Ureter (tissue), 1 donor: ENCODE data around the gene ACVRL1. TPM values are rescaled to one million over a fixed set of nuclear protein-coding genes. Genes with fewer than 3 reads are reported as not detected.

Source experiments
- DNase-seq: peaks from one replicate; pipeline ENCODE4 v3.0.0-alpha.2; 2020; ENCODE audit warnings: low spot score
- total RNA-seq: library from RNA; stranded (reverse); gene quantifications from one replicate; pipeline ENCODE4 v1.2.4, GENCODE V29; 2023
- donor health status: DM: yes; HTN: yes; CAD: no.

ACVRL1 gene
- total RNA-seq, 1 donor from 2014 or later: 46.8 TPM

GRCh38 chr12:51942056-51942455 is 34.8 kb downstream of the ACVRL1 start:
- no peak for DNase-seq

GRCh38 chr12:51942501-51943000 is 35.2 kb downstream of the ACVRL1 start:
- no peak for DNase-seq

- no peak for DNase-seq
Observed at GRCh38 chr12:51943346-51943745, 36.0 kb downstream of the ACVRL1 start.

DNA sequence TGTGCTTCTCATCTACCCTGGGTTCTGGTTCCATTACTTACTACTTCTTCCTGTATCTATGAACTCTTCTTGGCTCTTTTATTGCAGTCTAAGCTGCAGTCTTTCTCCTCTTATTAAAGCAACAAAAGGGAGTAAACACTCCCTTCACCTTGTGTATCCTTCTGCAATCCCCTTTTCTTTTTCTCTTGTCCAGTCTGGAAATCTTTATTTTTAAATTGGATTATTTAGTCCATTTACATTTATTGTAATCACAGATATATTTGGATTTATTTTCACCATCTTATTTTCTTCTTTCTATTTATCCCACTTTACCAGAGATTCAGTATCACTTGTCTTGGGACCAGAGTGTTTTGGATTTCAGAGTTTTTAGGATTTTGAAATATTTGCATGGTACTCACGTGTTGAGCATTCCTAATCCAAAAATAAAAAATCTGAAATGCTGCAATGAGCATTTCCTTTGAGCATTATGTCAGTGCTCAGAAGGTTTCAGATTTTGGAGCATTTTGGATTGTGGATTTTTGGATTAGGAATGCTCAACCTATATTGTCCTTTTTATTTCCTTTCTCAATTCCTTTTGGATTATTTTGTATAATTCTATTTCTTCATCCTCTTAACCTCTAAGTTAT is 37.4 kb downstream of the ACVRL1 start:
- DNase-seq: no peak

- no peak for DNase-seq
Observed at GRCh38 chr12:51947246-51947996, 40.1 kb downstream of the ACVRL1 start.

GRCh38 chr12:51948066-51948465 is 40.8 kb downstream of the ACVRL1 start:
- DNase-seq: no peak

DNA sequence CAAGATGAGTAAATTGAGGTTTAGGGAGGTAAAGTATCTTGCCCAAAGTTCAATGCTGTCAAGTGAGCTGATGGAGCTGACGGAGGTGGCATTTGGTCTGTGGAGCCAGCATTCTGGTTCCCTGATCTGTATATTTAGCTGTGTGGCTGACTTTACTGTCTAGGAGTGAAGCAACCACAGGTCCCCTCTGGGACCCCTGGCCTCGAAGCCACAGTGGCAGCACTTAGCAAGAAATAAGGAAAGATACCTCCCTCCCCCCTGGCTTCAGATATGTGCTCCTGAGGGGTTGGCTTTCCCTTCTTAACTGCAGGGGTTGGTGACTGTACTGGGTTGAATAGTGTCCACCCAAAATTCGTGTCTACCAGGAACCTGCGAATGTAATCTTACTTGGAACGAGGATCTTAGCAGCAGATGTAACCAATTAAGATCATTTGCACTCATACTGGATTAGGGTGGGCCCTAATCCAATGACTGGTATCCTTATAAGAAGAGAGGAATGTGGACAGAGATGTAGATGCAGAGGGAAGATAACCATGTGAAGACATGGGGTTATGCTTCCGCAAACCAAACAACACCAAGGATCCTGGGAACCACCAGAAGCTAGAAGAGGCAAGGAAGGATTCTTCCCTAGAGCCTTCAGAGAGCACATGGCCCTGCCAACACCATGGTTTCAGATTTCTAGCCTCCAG is 42.2 kb downstream of the ACVRL1 start:
- DNase-seq: no peak

- DNase-seq: no peak
Observed at GRCh38 chr12:51950682-51951198, 43.4 kb downstream of the ACVRL1 start.

GRCh38 chr12:51951199-51951842 is 44.0 kb downstream of the ACVRL1 start, which contains the start of gene ACVR1B:
TSS of gene ACVR1B (plus strand) at chr12:51951699. CDS start at chr12:51951744, 45 bp downstream.
- DNase-seq: peak; percentile 91

DNA sequence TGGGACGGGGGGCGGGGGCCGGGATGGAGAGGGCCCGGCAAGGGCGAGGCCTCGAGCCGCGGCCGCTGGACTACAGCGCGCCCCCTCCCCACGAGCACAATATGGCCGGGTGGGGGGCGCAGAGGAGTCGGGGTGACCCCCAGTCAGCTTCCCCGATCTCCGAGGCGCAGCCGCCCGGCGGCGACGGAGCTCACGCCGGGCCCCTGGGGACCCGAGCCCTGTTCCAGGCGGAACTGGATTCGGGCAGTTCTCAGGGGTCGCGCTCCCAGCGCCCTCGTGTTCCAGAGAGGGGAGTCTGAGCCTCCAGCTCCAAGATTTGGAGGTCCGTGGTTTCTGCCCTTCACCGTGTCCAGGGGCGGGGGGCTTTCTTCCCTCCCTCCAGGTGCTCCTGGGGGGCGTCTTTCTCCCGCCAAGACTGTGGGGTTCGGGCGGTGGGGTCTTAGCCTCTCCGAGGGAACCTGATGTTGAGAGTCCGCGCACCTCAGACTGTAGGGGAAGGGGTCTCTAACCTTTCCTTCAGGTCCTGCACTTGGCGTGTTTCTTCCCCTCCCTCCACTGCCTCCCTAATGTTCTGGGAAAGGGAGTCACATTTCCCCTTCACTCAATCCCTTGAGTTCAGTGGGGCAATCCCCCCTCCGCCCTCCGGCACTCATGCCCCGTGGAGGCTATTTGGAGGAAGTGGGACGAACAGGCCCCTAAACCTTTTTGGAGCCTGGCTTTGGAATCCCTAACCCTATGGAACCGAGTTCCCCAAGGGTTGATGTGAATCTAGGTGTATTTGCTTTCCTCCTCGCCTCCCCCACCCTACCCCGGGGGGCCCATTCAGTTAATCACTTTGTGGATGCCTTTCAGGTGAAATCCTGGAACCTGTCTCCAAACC is 44.8 kb downstream of the ACVRL1 start:
- DNase-seq: peak; percentile 56

DNA sequence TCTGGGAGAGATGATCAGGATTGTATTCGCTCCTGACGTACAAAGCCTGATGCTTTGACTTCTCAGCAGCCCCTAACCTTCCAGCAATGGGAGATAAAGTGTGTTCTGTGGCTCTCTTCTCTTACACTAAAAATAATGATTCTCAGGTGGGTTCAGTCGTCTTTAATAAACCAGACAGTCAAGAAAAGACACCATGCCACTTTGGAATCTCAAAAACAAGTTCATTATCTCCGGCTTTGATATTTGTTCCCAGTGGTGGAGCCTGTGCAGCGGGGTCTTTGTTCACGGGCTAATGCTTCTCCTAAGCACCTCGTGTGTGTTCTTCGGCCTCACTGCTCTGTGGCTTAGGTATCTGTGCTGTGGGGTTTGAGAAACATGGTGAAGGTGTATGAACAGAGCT is 45.8 kb downstream of the ACVRL1 start:
- no peak for DNase-seq

DNA sequence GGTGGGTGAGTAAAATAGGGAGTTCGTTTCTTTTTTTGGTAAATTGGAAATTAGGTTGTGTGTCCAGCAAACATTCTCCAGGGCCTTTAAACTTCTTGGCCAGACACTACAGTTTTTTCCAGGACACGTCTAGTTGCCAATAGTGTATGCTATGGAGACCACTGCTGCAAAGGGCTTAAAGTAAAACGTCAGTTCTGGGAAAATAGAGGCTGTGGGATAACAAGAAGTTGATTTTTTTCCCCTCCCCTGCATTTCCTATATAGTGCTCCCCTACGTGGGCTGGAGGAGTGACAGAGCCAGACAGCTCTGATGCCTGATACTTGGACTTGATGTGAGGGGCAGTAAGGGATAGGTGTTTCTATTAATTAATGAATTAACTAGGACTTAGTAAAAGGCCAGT is 46.6 kb downstream of the ACVRL1 start:
- no peak for DNase-seq

- no peak for DNase-seq
Observed at GRCh38 chr12:51954561-51955361, 47.5 kb downstream of the ACVRL1 start.

DNA sequence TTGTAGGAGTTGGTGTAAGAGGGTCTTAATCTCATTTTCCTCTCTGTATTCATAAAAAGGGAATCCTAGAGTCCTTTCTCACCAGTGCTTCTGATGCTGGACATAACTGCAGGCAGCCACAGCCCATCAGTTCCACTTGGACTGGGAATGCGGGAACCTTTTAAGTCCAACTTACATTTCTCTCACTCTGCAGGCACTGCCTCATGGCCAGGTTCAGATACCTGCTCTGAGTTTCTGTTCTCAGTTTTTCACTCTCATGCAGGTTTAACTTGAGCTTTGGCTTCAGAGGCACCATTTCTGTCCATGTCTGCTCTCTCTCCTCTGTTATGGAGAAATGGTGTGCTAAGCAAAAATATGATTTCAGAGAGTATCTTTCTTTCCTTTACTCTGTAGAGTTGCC is 48.4 kb downstream of the ACVRL1 start:
- DNase-seq: no peak

GRCh38 chr12:51958542-51958941 is 51.2 kb downstream of the ACVRL1 start:
- DNase-seq: no peak

DNA sequence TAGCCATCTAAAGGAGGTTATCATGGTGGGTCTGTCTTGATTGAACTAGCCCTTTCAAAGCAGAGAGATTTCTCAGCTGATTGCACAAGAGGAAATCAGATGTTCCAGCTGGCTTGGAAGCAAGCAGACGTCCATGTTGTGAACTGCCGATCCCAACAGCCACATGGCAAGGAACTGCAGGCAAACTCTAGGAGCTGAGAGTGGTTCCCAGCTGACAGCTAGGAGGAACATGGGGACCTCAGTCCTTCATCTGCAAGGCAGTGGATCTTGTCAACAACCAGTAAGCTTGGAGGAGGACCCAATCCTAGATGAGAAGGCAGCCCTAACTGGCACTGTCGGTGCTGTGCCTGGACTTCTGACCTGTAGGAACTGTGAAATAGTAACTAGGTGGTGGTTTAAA is 51.9 kb downstream of the ACVRL1 start:
- DNase-seq: no peak

DNA sequence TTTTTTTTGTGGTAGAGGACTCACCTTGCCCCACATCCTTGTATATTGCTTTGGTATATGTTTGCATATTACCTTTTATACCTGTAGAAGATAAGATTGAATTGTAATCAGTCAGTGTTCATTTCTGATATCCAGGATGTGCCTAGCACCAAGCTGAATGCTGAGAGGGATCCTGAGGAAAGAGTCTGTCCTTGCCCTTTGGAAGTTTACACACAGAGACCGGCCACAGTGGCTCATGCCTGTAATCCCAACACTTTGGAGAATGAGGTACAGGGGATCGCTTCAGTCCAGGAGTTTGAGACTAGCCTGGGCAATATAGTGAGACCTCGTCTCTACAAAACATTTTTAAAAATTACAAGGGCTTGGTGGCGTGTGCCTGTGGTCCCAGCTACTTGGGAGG is 52.6 kb downstream of the ACVRL1 start:
- DNase-seq: no peak

DNA sequence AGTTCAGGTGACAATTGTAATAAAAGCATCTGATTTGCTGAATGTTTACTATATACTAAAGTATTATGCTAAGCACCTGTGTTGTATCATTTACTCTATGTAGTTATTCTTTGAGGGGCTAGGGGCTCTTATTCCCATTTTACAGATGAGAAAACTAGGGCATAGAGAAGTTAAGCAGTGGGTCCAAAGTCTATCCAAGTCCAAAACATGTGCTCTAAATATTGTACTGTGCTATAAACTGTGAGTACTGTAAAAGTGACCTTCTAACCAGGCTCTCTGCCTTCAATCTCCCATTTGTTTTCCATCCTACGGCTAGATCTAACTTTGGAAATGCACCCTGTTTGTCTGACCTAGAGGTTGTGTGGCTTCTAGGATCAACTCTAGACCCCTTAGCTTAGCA is 53.2 kb downstream of the ACVRL1 start:
- no peak for DNase-seq

GRCh38 chr12:51960890-51961289 is 53.6 kb downstream of the ACVRL1 start:
- DNase-seq: no peak

DNA sequence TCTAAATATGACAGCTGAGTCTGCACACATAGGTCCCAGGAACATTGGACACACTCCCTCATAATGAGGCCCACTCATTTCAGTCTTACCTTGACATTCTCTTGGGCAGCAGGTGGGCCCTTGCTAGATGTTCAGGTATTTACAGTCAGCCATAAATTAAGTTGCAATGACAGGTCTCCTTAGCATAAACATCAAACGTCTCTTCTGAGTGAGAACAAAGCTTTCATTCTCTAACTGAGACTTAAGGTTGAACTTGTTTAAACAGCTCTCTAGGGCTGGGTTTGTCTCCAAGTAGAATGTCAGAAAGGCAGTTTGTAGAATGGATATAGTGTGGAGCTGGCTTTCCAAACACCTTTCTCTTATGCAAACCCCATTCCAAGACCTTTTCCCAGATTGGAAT is 54.5 kb downstream of the ACVRL1 start:
- no peak for DNase-seq
